Loucy (cell line): ENCODE results near the gene PLPP2.

Experiments used
- CTCF ChIP-seq: fragments of 200-600 bp; sonication (generic); conservative IDR thresholded peaks from 2 replicates; pipeline ENCODE4 v1.5.1; 2014; ENCODE audit warnings: mild to moderate bottlenecking, antibody characterized with exemption, low read length
- EZH2phosphoT487 ChIP-seq: fragments of 200-600 bp; IDR thresholded peaks from 2 replicates; pipeline ENCODE4 v1.6.1; 2018; ENCODE audit warnings: antibody characterized with exemption, mild to moderate bottlenecking, moderate library complexity, borderline replicate concordance

GRCh38 chr19:325937-326565 lies 34.8 kb upstream of the PLPP2 start:
- TF ChIP-seq CTCF (no peak), EZH2phosphoT487 (no peak)
